ENCODE measurements around the gene URI1.

- peak; percentile 15; the same call in 1 of the 2 replicates for TF ChIP-seq PKNOX1 (IDR thresholded peaks at IDR 0.05)
- TF ChIP-seq CTBP1 (IDR thresholded peaks at IDR 0.05; ENCODE audit: borderline replicate concordance) = no peak
- no peak for TF ChIP-seq SP1 (IDR thresholded peaks at IDR 0.05)
- TF ChIP-seq ELF4 (IDR thresholded peaks at IDR 0.05) = no peak
- TF ChIP-seq BHLHE40 (IDR thresholded peaks at IDR 0.05; ENCODE audit: borderline replicate concordance) = no peak
- no peak for TF ChIP-seq FOXM1 (IDR thresholded peaks at IDR 0.05; ENCODE audit: borderline replicate concordance)
Observed at GRCh38 chr19:29893606-29894284, 48.3 kb upstream of the URI1 start.

Data from HEK293T (cell line).